Hematopoietic multipotent progenitor cell treated with erythropoietin and hydrocortisone succinate and interleukin-3 and kit ligand, for 15 days (in vitro differentiated cells): Measurements from ENCODE around the gene TMEM255B.

Experiments
- DNase-seq: peaks from one replicate; pipeline ENCODE4 v3.0.0-alpha.2; 2015; ENCODE audit warnings: low spot score

TMEM255B gene

DNA sequence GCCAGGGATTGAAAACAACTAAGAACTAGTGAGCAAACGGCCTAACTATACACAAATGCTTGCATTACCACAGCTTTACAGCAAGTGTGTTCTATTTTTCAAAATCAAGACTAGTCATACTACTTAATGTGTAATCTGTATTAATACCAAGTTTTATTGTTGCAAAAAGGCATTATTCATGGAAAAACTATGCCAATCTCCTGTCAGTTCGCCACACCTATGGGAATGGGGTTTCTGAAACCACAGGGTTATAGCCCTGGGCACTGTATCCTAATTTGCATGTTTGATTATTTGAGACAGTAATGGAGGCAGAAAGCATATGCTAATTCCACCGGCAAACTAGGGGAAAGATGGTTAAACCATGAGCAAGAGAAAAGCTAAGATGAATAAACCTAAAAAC, 90.5 kb downstream of the TMEM255B start:
- no peak for DNase-seq

GRCh38 chr13:113849981-113850721, 91.1 kb downstream of the TMEM255B start:
- no peak for DNase-seq

GRCh38 chr13:113850722-113851479, 91.9 kb downstream of the TMEM255B start:
- DNase-seq = no peak

DNA sequence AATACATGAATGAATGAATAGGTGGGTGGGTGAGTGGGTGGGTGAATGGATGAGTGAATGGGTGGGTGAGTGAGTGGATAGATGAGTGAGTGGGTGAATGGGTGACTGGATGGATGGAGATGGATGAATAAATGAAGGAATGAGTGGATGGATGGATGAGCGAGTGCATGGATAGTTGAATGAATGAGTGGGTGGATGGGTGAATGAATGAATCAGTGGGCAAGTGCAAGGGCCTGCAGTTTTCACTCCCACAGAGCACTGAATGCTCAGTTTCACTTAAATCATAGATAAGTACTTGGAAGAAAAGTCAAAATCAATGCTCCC, 92.4 kb downstream of the TMEM255B start:
- no peak for DNase-seq

DNA sequence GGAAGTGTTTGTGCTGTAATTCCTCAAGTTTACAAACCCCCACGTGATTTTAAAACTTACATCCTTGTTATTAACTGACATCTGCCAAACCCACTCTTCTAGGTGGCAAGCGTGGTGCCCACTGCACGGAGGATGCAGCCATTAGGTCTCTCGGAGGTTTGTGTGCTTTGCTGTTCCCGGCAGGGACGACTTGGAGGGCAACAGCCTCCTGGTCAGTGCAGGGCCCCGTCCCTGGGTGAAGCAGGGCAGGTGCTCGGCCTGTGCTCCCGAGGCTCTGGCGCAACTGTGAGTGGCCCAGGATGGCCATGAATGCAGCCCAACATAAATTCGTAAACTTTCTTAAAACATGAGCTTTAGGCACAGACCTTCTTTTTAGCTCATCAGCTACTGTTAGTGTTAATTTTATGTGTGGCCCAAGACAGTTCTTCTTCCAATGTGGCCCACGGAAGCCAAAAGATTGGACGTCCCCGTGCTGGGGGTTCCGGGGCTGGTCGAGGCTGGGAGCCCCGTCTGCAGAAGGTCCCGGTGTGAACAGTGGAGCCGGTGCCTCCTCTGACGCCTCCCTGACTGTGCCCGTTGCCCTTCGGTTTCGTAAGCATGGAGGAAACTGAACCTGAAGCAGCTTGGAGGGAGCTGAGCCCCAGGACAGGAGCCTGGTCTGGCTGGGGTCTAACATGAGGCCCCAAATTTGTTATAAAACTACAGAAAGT, 93.0 kb downstream of the TMEM255B start:
- no peak for DNase-seq

DNA sequence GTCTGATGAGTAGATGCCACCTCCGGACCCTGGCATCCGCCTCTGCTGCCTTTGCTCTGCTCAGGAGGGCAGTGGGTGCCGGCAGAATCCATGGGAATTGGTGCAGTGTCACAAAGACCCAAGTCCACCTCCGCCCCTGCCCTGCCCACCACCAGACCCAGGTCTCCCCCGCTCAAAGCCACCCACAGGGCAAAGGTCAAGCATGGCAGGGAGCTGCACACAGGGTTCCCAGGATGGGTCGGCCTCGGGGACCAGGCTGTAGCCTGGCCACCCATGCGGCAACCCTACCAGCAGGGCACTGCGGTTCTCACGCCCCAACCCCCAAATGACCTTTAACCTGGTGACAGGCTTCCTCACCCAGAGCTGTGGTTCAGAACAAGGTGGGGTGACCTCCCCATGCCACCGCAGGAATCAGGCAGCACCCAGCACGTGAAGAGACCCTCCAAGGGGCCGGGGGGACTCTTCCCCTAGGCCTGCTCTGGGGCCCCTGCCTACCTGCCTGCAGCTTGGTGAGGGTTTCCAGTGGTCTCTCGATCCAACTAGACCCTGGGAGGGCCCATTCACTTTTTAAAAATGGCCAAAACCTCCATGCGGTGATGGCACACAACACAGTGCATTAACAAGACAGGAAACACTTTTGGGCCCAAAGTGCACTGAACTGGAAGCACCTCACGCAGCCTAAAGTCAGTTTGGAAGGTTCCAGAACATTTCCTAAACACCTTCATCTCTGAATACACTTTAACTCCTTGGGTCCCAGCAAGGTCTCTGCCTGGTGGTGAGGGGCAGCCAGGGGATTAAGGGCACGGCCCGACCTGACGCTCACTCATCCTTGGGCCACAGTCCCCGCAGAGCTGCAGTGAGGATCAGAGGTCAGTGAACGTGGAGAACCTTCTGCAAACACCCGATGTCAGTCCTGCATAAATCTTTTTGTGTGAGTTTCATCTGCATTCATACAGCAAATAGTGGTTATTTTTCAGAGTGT, 93.8 kb downstream of the TMEM255B start:
- DNase-seq = no peak

DNA sequence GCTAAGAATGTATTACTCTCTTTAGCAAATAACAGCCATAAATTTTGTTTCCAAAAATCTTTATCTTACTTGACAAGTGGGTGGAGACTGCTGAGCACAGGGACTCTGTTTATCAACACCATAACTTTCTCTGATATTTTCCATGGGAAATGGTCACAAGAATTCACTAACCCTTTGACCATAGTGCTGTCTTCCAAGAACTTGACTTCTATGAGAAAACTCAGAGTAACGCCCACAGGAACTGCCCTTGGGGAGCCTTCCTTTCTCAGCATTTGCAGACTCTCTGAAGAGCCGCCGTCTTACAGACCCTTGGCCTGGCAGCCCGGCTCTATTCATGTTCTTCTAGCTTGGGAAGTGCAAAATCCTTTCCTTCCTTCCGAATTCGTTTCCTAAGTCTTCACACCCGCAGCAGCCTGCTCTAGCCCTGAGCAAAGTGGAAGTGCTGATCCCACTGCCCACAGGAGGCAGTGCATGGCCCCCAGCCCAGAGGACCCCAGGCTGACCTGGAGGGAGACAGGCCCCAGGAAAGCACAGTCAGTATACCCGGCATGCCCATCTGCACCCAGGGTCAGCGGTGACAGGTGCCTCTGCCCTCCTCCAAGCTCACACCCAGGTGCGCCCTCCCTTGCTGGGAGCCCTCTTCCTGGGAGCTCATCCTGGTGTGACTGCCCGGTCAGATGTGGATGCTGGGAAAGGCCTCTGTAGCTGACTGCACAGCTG, 94.7 kb downstream of the TMEM255B start:
- no peak for DNase-seq

GRCh38 chr13:113854238-113855011, 95.4 kb downstream of the TMEM255B start:
- no peak for DNase-seq

GRCh38 chr13:113855012-113855921, 96.2 kb downstream of the TMEM255B start:
- no peak for DNase-seq

DNA sequence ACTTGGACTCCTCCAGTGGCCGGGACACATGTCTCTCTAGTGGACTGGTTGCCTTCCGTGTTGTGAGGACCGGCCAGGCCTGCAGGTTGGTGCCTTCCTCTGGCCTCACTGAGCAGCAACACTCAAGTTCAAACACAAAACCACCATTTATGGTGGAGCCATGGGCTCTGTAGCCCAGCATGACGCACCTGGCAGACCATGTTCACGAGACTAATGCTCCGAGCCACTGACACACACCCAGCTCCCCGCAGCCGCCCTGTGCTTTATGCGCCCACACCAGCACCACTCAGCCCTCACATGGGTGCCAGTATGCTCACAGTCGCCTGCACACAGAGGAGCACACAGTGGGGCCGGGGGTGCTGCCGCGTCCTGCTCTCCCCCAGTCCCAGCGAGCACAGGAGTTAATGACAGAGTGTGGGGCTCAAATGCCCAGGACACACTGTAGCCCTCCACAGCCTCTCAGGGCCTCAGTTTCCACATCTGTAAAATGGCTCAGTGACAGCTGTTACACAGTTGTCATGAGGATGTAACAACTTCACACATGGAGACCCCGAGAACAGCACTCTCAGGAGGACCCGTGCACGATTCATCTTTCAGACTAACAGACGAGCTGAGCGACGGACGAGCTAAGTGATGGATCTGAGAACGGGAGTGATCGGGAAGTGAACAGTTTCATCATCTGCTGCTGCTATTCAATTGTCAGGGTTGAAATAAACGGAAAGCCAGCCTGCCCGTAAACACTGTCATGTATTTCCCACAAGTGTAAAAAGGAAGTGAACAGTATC, 97.1 kb downstream of the TMEM255B start:
- DNase-seq = no peak

GRCh38 chr13:113856716-113857065, 97.7 kb downstream of the TMEM255B start:
- no peak for DNase-seq

DNA sequence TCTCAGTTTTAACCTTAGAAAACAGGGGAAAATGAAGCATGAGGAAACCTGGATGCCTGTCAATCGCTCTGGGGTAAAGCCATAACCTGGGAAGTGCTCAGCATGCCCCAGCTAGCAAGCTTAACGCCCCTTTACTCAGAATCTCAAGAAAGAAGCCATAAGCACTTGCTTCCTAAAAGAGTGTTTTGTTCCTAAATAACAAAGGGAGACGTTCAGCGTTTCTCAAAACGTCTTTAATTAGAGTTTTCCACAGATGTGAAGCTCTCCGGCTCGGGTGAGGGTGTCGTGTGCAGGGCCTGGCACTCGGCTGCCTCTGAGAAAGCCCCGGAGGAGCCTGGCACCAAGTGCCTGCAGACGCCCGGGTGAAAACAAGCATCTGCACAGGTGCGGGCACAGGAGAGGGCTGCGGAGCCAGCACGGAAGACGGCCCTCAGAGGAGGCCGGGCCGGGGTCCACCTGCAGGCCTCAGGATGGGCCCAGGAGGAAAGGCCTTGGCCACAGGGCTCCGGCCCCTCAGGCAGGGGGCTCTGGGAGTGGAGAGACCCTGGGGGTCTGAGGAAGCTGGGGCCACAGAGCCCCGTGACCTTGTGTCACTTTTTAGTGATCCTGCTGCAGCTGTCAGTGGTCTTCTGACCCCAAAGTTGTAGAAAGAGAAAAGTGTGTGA, 98.6 kb downstream of the TMEM255B start:
- DNase-seq = no peak

GRCh38 chr13:113859311-113860050, 100.5 kb downstream of the TMEM255B start:
- DNase-seq = no peak

DNA sequence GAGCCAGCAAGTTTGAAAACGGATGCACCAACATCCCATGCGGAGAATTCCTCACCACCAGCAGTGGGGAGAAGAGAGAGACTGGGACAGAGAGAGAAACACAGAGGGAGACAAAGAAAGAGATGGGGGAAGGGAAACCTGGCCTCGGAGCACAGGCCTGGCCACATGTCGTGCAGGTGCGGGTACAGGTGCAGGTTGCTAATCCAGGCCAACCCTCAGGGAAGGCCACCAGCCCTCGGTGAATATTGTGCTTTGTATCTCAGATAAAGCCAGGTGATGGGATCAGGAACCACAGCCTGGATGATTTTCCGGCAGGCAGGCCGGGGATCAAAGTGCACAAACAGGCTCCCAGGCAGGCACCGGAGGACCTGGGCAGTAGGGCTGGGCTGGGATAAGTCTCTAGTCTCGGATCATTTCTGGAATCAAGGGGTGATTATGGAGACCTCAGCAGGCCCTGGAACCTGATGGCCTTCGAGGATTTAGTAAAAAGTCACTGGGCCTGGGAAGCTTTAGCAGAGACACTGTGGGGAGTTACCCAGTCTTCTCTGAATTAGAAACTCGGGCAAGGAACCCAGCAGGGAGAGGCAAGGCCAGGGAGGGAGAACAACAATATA, 101.1 kb downstream of the TMEM255B start:
- DNase-seq = no peak

- DNase-seq = no peak
These were observed 101.8 kb downstream of the TMEM255B start for GRCh38 chr13:113860665-113861432.

DNA sequence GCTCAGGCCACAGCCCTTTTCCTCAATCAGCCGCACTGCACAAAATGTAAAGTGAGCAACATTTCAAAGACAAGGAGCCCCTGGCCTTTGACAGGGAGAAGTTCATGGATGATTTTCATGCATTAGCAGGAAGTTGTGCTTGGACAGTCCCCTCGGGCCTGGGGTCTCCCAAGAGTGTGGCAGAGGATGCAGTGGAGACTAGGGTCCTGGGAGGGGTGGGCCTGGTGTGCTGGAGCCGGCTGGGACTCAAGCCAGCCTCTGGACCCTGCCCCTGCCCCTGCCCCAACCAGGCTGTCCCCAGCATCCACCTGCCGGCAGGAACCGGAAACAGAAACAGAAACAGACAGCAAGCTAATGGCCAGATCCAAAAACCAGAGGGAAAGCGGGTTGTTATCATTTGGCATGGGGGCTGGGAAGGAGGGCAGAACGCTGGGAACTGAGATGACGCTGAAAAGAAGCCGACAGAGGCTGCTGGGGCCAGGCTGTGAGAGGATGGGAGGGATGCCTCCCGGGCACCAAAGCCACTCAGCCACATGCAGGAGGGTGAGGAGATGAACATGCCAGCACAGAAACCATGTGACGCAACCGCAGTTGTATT, 102.5 kb downstream of the TMEM255B start:
- DNase-seq = no peak
